ENCODE data around the gene AKIRIN2.
A peak's percentile ranks its signal among the peaks of the same experiment; 100 is the strongest.

AKIRIN2 gene

GRCh38 chr6:87701676-87702588, at the start of gene AKIRIN2:
TSS of gene AKIRIN2 (minus strand) at chr6:87702233. CDS start at chr6:87701684, 549 bp downstream.
- DNase-seq: peak; percentile 95
- H3K36me3 Mint-ChIP-seq (ENCODE audit: low read depth): peaks cover 24% of the 10 kb centered on the region
- H3K4me1 Mint-ChIP-seq: peaks cover 47% of the 10 kb centered on the region
- peak; percentile 72 for ATAC-seq
- no peaks in the 10 kb centered on the region for H3K27me3 Mint-ChIP-seq
- H3K9me3 Mint-ChIP-seq: no peaks in the 10 kb centered on the region
- H3K4me3 Mint-ChIP-seq: peak within 1 kb of the TSS; percentile 97
- H3K27ac Mint-ChIP-seq: peak within 1 kb of the TSS; percentile 94

DNA sequence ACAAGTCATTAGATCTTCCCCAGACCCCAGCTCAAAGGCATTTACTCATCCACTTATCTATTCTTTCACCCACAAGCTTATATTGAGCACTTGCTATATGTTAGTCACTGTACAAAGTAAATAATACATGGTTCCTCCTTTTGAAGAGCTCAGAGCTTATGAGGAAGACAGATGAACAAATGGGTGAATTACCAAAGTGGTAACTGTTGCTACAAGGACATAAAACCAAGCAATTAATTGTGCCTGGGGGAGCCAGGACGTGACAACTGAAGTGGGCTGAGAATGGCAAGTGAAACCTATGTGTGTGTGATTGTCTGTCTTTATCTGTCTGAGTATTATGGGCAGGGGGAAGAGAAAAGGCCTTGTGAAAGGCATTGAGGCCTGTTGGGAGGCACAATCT, 45.6 kb upstream of the AKIRIN2 start:
- Mint-ChIP-seq H3K9me3 (no peaks in the 10 kb centered on the region), H3K27me3 (no peaks in the 10 kb centered on the region), H3K4me1 (peaks cover 3% of the 10 kb centered on the region), H3K36me3 (ENCODE audit: low read depth) (no peaks in the 10 kb centered on the region), H3K27ac (no peak overlapping the region), H3K4me3 (no peak overlapping the region)
- ATAC-seq (no peak), DNase-seq (no peak)

GRCh38 chr6:87745966-87746721, 44.1 kb upstream of the AKIRIN2 start:
- H3K4me3 Mint-ChIP-seq: no peak overlapping the region
- H3K36me3 Mint-ChIP-seq (ENCODE audit: low read depth): no peaks in the 10 kb centered on the region
- no peak overlapping the region for H3K27ac Mint-ChIP-seq
- DNase-seq: no peak
- ATAC-seq: no peak
- no peaks in the 10 kb centered on the region for H3K9me3 Mint-ChIP-seq
- no peaks in the 10 kb centered on the region for H3K27me3 Mint-ChIP-seq
- peaks cover 14% of the 10 kb centered on the region for H3K4me1 Mint-ChIP-seq

- Mint-ChIP-seq H3K27ac (no peak overlapping the region), H3K36me3 (ENCODE audit: low read depth) (no peaks in the 10 kb centered on the region), H3K4me3 (no peak overlapping the region), H3K9me3 (no peaks in the 10 kb centered on the region), H3K27me3 (no peaks in the 10 kb centered on the region), H3K4me1 (peaks cover 23% of the 10 kb centered on the region)
- no peak for ATAC-seq
- no peak for DNase-seq
Observed at GRCh38 chr6:87743454-87743853, 41.4 kb upstream of the AKIRIN2 start.

DNA sequence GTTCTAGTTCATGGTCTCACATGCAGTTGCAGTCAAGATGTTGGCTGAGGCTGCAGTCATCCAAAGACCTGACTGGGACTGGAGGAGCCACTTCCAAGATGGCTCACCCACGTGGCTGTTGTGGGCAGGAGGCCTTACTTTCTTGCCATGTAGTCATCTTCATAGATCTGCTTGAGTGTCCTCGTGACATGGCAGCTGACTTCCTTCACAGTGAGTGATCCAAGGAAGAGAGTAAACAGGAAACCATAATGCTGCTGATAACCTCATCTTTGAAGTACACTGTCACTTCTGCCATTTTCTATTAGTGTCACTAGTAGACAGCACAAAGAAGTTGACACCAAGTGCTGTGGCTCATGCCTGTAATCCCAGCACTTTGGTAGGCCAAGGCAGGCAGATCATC, 40.1 kb upstream of the AKIRIN2 start:
- Mint-ChIP-seq H3K27me3 (no peaks in the 10 kb centered on the region), H3K9me3 (no peaks in the 10 kb centered on the region), H3K4me3 (no peak overlapping the region), H3K27ac (peak overlapping the region; percentile 63), H3K36me3 (ENCODE audit: low read depth) (no peaks in the 10 kb centered on the region), H3K4me1 (peaks cover 36% of the 10 kb centered on the region)
- peak; percentile 31 for DNase-seq
- ATAC-seq: peak; percentile 73

- Mint-ChIP-seq H3K4me3 (no peak overlapping the region), H3K36me3 (ENCODE audit: low read depth) (no peaks in the 10 kb centered on the region)
Observed at GRCh38 chr6:87741001-87741650, 39.1 kb upstream of the AKIRIN2 start.

GRCh38 chr6:87738744-87739143, 36.7 kb upstream of the AKIRIN2 start:
- DNase-seq: no peak
- no peaks in the 10 kb centered on the region for H3K9me3 Mint-ChIP-seq
- no peaks in the 10 kb centered on the region for H3K36me3 Mint-ChIP-seq (ENCODE audit: low read depth)
- peak overlapping the region; percentile 78 for H3K27ac Mint-ChIP-seq
- no peak overlapping the region for H3K4me3 Mint-ChIP-seq
- H3K4me1 Mint-ChIP-seq: peaks cover 38% of the 10 kb centered on the region
- ATAC-seq: peak; percentile 55
- H3K27me3 Mint-ChIP-seq: no peaks in the 10 kb centered on the region

More at GRCh38 chr6:87741001-87741650, 39.1 kb upstream of the AKIRIN2 start:
- H3K4me1 Mint-ChIP-seq: peaks cover 38% of the 10 kb centered on the region
- no peak for ATAC-seq
- H3K27ac Mint-ChIP-seq: no peak overlapping the region
- no peak for DNase-seq
- no peaks in the 10 kb centered on the region for H3K27me3 Mint-ChIP-seq
- no peaks in the 10 kb centered on the region for H3K9me3 Mint-ChIP-seq

DNA sequence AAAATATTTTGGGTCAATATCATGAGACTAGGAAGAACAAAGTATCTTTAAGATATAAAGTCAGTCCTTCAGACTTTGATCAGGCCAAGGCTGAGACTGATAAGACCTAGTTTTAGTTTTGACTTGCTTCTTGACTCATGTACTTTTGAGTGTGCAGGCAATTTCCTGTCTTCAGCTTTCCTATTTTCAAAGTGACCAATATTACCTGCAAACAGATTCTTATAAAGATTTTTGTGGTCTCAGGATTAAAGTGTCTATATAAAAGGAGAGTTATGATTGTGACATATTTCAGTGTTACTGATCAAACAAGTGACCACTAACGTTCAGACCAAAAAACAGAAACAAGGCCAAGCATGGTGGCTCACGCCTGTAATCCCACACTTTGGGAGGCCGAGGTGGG, 36.0 kb upstream of the AKIRIN2 start:
- H3K27ac Mint-ChIP-seq: peak overlapping the region; percentile 39
- no peak overlapping the region for H3K4me3 Mint-ChIP-seq
- ATAC-seq (peak; percentile 48), DNase-seq (no peak)
- peaks cover 38% of the 10 kb centered on the region for H3K4me1 Mint-ChIP-seq
- no peaks in the 10 kb centered on the region for H3K9me3 Mint-ChIP-seq
- H3K36me3 Mint-ChIP-seq (ENCODE audit: low read depth): no peaks in the 10 kb centered on the region
- no peaks in the 10 kb centered on the region for H3K27me3 Mint-ChIP-seq

- no peak for DNase-seq
- H3K4me3 Mint-ChIP-seq: no peak overlapping the region
- H3K27me3 Mint-ChIP-seq: no peaks in the 10 kb centered on the region
- peaks cover 36% of the 10 kb centered on the region for H3K4me1 Mint-ChIP-seq
- ATAC-seq: no peak
- H3K36me3 Mint-ChIP-seq (ENCODE audit: low read depth): no peaks in the 10 kb centered on the region
- no peaks in the 10 kb centered on the region for H3K9me3 Mint-ChIP-seq
- peak overlapping the region; percentile 6 for H3K27ac Mint-ChIP-seq
Observed at GRCh38 chr6:87736809-87737540, 34.9 kb upstream of the AKIRIN2 start.

- DNase-seq: no peak
Observed at GRCh38 chr6:87731818-87732661, 30.0 kb upstream of the AKIRIN2 start.

DNA sequence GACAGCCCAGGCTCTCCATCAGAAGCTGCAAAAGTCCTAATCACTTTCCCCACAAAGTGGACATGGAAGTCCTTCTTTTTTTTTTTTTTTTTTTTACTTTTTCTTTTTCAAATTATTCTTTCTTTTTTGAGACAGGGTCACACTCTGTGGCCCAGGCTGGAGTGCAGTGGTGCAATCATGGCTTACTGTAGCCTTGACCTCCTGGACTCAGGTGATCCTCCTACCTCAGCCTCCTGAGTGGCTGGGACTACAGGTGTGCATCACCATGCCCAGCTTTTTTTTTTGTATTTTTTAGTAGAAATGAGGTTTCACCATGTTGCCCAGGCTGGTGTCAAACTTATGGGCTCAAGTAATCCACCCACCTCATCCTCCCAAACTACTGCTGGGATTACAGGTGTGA, 29.0 kb upstream of the AKIRIN2 start:
- no peak overlapping the region for H3K4me3 Mint-ChIP-seq
- no peaks in the 10 kb centered on the region for H3K9me3 Mint-ChIP-seq
- H3K4me1 Mint-ChIP-seq: peaks cover 14% of the 10 kb centered on the region
- DNase-seq (no peak), ATAC-seq (no peak)
- no peaks in the 10 kb centered on the region for H3K36me3 Mint-ChIP-seq (ENCODE audit: low read depth)
- peaks cover 4% of the 10 kb centered on the region for H3K27me3 Mint-ChIP-seq
- H3K27ac Mint-ChIP-seq: no peak overlapping the region

More at GRCh38 chr6:87731818-87732661, 30.0 kb upstream of the AKIRIN2 start:
- Mint-ChIP-seq H3K27me3 (peaks cover 4% of the 10 kb centered on the region), H3K4me1 (peaks cover 16% of the 10 kb centered on the region), H3K9me3 (no peaks in the 10 kb centered on the region), H3K4me3 (no peak overlapping the region), H3K36me3 (ENCODE audit: low read depth) (no peaks in the 10 kb centered on the region), H3K27ac (peak overlapping the region; percentile 35)
- peak; percentile 65 for ATAC-seq

DNA sequence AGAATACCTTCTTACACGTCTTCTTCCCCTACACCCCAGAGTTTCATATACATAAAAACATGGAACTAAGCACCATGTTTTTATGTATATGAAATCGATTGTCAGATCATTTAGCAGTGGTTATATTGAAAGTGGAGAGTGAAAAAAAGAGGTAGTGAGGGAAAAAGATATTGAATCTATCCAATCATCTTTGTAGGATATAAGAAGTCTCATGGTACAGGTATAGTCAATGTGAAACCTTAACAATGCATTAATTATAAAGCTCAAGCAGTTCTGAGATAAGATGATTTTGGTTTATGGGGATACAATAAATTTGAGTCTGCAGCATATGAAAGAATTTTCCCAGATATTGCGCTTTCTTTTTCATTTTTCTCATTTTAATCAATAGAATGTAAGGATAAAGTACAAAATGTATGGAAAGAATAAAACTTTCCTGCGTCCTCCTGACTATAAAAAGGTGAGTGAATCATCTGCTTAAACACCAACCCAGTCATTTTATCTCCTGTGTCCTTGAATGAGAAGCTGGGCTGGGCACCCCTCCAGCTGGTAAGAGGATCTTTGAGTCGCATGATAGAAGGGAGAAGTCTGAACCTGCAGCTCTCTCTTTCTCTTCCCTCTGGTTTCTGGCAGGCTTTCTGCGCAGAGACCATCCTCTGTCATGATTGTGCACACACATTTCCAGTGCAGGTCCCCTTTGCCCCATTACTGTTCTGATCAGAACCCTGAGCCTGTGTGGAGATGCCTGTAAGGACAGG, 28.1 kb upstream of the AKIRIN2 start:
- H3K4me1 Mint-ChIP-seq: peaks cover 20% of the 10 kb centered on the region
- no peaks in the 10 kb centered on the region for H3K9me3 Mint-ChIP-seq
- no peak overlapping the region for H3K27ac Mint-ChIP-seq
- H3K4me3 Mint-ChIP-seq: no peak overlapping the region
- DNase-seq (no peak), ATAC-seq (no peak)
- no peaks in the 10 kb centered on the region for H3K36me3 Mint-ChIP-seq (ENCODE audit: low read depth)
- peaks cover 4% of the 10 kb centered on the region for H3K27me3 Mint-ChIP-seq

DNA sequence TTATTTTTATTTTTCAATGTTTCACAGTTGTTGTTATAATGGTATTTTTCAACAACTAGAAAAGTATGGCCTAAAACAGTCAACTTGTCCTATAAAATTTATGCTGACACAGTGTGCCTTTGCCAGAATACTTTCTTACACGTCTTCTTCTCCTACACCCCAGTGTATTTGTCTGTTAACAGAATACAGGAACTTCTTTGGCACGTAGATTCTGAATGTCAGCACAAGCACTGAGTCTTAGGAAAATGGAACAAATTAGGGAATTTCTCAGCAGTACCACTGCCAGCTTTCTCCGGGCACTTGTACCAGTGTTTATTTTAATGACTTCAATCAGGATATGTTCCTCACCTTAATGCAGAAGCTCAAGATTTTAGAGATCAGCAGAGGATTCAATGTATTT, 26.7 kb upstream of the AKIRIN2 start:
- Mint-ChIP-seq H3K36me3 (ENCODE audit: low read depth) (no peaks in the 10 kb centered on the region), H3K4me1 (peaks cover 26% of the 10 kb centered on the region), H3K4me3 (no peak overlapping the region), H3K27me3 (peaks cover 4% of the 10 kb centered on the region), H3K27ac (no peak overlapping the region), H3K9me3 (no peaks in the 10 kb centered on the region)
- ATAC-seq: no peak
- no peak for DNase-seq

All from activated naive CD8-positive, alpha-beta T cell treated with anti-CD3 and anti-CD28 coated beads, Interleukin-2, amount 50 U/mL, for 24 hours (primary cell).